Superior temporal gyrus (tissue), 1 donor: ENCODE results near the gene PLCB4.

ENCODE experiments used
- DNase-seq: peaks from one replicate; pipeline ENCODE4 v3.0.0-alpha.2; 2016; ENCODE audit errors: extremely low spot score

Gene PLCB4

GRCh38 chr20:9220874-9221547 is 152.1 kb downstream of the PLCB4 start:
- peak; percentile 35 for DNase-seq

- no peak for DNase-seq
Measured at GRCh38 chr20:9223296-9223695, 154.4 kb downstream of the PLCB4 start.

- no peak for DNase-seq
Measured at GRCh38 chr20:9225879-9226278, 157.0 kb downstream of the PLCB4 start.

GRCh38 chr20:9227896-9228615 is 159.2 kb downstream of the PLCB4 start:
- no peak for DNase-seq

- DNase-seq: no peak
Measured at GRCh38 chr20:9228774-9229450, 160.0 kb downstream of the PLCB4 start.

GRCh38 chr20:9230406-9230805 is 161.5 kb downstream of the PLCB4 start:
- no peak for DNase-seq

- no peak for DNase-seq
Measured at GRCh38 chr20:9233804-9234203, 164.9 kb downstream of the PLCB4 start.

GRCh38 chr20:9235518-9235917 is 166.6 kb downstream of the PLCB4 start:
- DNase-seq: no peak

- DNase-seq: no peak
Measured at GRCh38 chr20:9236458-9236857, 167.6 kb downstream of the PLCB4 start.

GRCh38 chr20:9241232-9241692 is 172.4 kb downstream of the PLCB4 start:
- no peak for DNase-seq

GRCh38 chr20:9241721-9242427 is 173.0 kb downstream of the PLCB4 start:
- no peak for DNase-seq

GRCh38 chr20:9243986-9244385 is 175.1 kb downstream of the PLCB4 start:
- no peak for DNase-seq

GRCh38 chr20:9244811-9245210 is 175.9 kb downstream of the PLCB4 start:
- DNase-seq: no peak

- no peak for DNase-seq
Measured at GRCh38 chr20:9246731-9247130, 177.8 kb downstream of the PLCB4 start.

- DNase-seq: no peak
Measured at GRCh38 chr20:9250511-9250910, 181.6 kb downstream of the PLCB4 start.

- DNase-seq: no peak
Measured at GRCh38 chr20:9253006-9253539, 184.2 kb downstream of the PLCB4 start.

- no peak for DNase-seq
Measured at GRCh38 chr20:9255171-9255570, 186.3 kb downstream of the PLCB4 start.

- DNase-seq: peak; percentile 53
Measured at GRCh38 chr20:9256393-9256792, 187.5 kb downstream of the PLCB4 start.

GRCh38 chr20:9258901-9259300 is 190.0 kb downstream of the PLCB4 start:
- no peak for DNase-seq

- DNase-seq: no peak
Measured at GRCh38 chr20:9260027-9260426, 191.1 kb downstream of the PLCB4 start.

- no peak for DNase-seq
Measured at GRCh38 chr20:9261781-9262180, 192.9 kb downstream of the PLCB4 start.

GRCh38 chr20:9262653-9263194 is 193.8 kb downstream of the PLCB4 start:
- DNase-seq: peak; percentile 60
